GM15510 (cell line): ENCODE measurements around the gene STPG2.

Experiments
- POLR2A ChIP-seq: IDR thresholded peaks from 3 replicates; pipeline ENCODE4 v1.6.1; 2011; ENCODE audit warnings: borderline replicate concordance; ENCODE audit not compliant: insufficient read length; ENCODE audit errors: extremely low read depth

Gene STPG2

GRCh38 chr4:98006814-98007412 is 136.4 kb downstream of the STPG2 start:
- no peak for TF ChIP-seq POLR2A

GRCh38 chr4:98006060-98006459 is 137.2 kb downstream of the STPG2 start:
- TF ChIP-seq POLR2A: no peak

GRCh38 chr4:98000940-98001339 is 142.3 kb downstream of the STPG2 start:
- TF ChIP-seq POLR2A: no peak

- no peak for TF ChIP-seq POLR2A
Observed at GRCh38 chr4:97998203-97998602, 145.1 kb downstream of the STPG2 start.

- no peak for TF ChIP-seq POLR2A
Observed at GRCh38 chr4:97994765-97995465, 148.4 kb downstream of the STPG2 start.

- TF ChIP-seq POLR2A: no peak
Observed at GRCh38 chr4:97990409-97990808, 152.9 kb downstream of the STPG2 start.

GRCh38 chr4:97987019-97987648 is 156.1 kb downstream of the STPG2 start:
- no peak for TF ChIP-seq POLR2A

- no peak for TF ChIP-seq POLR2A
Observed at GRCh38 chr4:97984545-97985131, 158.6 kb downstream of the STPG2 start.

- TF ChIP-seq POLR2A: no peak
Observed at GRCh38 chr4:97978791-97979488, 164.3 kb downstream of the STPG2 start.

GRCh38 chr4:97953171-97953941 is 189.9 kb downstream of the STPG2 start:
- TF ChIP-seq POLR2A: no peak

GRCh38 chr4:97952763-97953162 is 190.5 kb downstream of the STPG2 start:
- TF ChIP-seq POLR2A: no peak

GRCh38 chr4:97950836-97951235 is 192.4 kb downstream of the STPG2 start:
- TF ChIP-seq POLR2A: no peak

GRCh38 chr4:97942951-97943350 is 200.3 kb downstream of the STPG2 start:
- no peak for TF ChIP-seq POLR2A

- TF ChIP-seq POLR2A: no peak
Observed at GRCh38 chr4:97942137-97942536, 201.1 kb downstream of the STPG2 start.

GRCh38 chr4:97938141-97938540 is 205.1 kb downstream of the STPG2 start:
- TF ChIP-seq POLR2A: no peak

- TF ChIP-seq POLR2A: no peak
Observed at GRCh38 chr4:97924341-97924958, 218.8 kb downstream of the STPG2 start.
